ENCODE measurements around the gene PRELID2.

DNA sequence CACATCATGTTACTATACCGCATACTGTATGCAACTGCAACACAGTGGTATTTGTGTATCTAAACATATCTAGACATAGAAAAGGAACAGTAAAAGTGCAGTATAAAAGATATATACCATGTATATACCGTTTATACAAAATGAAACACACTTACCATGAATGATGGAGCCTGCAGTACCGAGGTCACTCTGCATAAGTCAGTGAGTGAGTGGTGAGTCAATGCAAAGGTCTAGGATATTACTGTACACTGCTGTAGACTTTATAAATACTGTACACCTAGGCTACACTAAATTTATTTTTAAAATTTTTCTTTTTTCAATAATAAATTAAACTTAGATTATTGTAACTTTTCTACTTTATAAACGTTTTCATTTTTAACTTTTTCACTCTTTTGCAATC, 29.3 kb downstream of the PRELID2 start:
- TF ChIP-seq CTCF (IDR thresholded peaks at IDR 0.05; ENCODE audit: insufficient read depth, low read depth, low read length) = no peak
- TF ChIP-seq EZH2 (IDR thresholded peaks at IDR 0.05; ENCODE audit: insufficient read depth, low read length) = no peak

All from astrocyte (in vitro differentiated cells and primary cell).